ENCODE data around the gene E2F2.

Gene E2F2

GRCh38 chr1:23562137-23562876 is 31.3 kb upstream of the E2F2 start:
- peak; percentile 52 for DNase-seq

GRCh38 chr1:23561813-23562100 is 30.7 kb upstream of the E2F2 start:
- no peak for DNase-seq

GRCh38 chr1:23561076-23561812 is 30.2 kb upstream of the E2F2 start:
- no peak for DNase-seq

- no peak for DNase-seq
These were observed 29.1 kb upstream of the E2F2 start for GRCh38 chr1:23559985-23560741.

GRCh38 chr1:23559136-23559984 is 28.3 kb upstream of the E2F2 start, which contains the start of gene ID3:
ID3 (minus strand) TSS chr1:23559501; CDS start chr1:23559426, 75 bp downstream.
- peak; percentile 94 for DNase-seq

- no peak for DNase-seq
These were observed 27.8 kb upstream of the E2F2 start for GRCh38 chr1:23558872-23559135.

- DNase-seq = no peak
These were observed 27.3 kb upstream of the E2F2 start for GRCh38 chr1:23558140-23558871.

GRCh38 chr1:23557471-23558124 is 26.6 kb upstream of the E2F2 start:
- DNase-seq = no peak

GRCh38 chr1:23556635-23557470 is 25.8 kb upstream of the E2F2 start:
- no peak for DNase-seq

GRCh38 chr1:23555986-23556634 is 25.1 kb upstream of the E2F2 start:
- DNase-seq = no peak

GRCh38 chr1:23555270-23555985 is 24.4 kb upstream of the E2F2 start:
- DNase-seq = no peak

GRCh38 chr1:23554481-23555269 is 23.6 kb upstream of the E2F2 start:
- peak; percentile 36 for DNase-seq

GRCh38 chr1:23554127-23554480 is 23.1 kb upstream of the E2F2 start:
- DNase-seq = no peak

- no peak for DNase-seq
These were observed 22.4 kb upstream of the E2F2 start for GRCh38 chr1:23553231-23554126.

GRCh38 chr1:23551849-23552248 is 20.8 kb upstream of the E2F2 start:
- no peak for DNase-seq

GRCh38 chr1:23548704-23549143 is 17.7 kb upstream of the E2F2 start:
- DNase-seq = no peak

- DNase-seq = no peak
These were observed 16.0 kb upstream of the E2F2 start for GRCh38 chr1:23546897-23547584.

Measured in MV-4-11 (cell line).